Pulmonary artery endothelial cell (primary cell): ENCODE results near the gene TGFBR3L. TPM values are rescaled to one million over a fixed set of nuclear protein-coding genes. Genes with fewer than 3 reads are reported as not detected.
"Not testable (repeated sequence)": the region's sequence is repeated elsewhere in the genome, so short reads cannot be mapped to it uniquely, and the experiment has no call there.

Experiments
- DNase-seq: peaks from one replicate; pipeline ENCODE4 v3.0.0-alpha.2; 2011; ENCODE audit warnings: low read depth, low spot score
- total RNA-seq: library from RNA; depleted of rRNA; stranded (reverse); fragments of >200 nt; gene quantifications from 2 replicates; pipeline ENCODE4 v1.2.3, GENCODE V29; 2014

Gene TGFBR3L
- total RNA-seq, 1 donor from 2014 or later: 0.73 TPM

- DNase-seq: no peak
Observed at GRCh38 chr19:7926727-7927604, 12.3 kb downstream of the TGFBR3L start.

GRCh38 chr19:7927605-7928333 is 13.1 kb downstream of the TGFBR3L start:
- DNase-seq: no peak

- no peak for DNase-seq
Observed at GRCh38 chr19:7928334-7928706, 13.7 kb downstream of the TGFBR3L start.

- DNase-seq: no peak
Observed at GRCh38 chr19:7928741-7929701, 14.4 kb downstream of the TGFBR3L start.

- DNase-seq: not testable (repeated sequence)
Observed at GRCh38 chr19:7930030-7930429, 15.4 kb downstream of the TGFBR3L start.

- no peak for DNase-seq
Observed at GRCh38 chr19:7930765-7931164, 16.1 kb downstream of the TGFBR3L start.

- DNase-seq: no peak
Observed at GRCh38 chr19:7931221-7932061, 16.8 kb downstream of the TGFBR3L start.

GRCh38 chr19:7932276-7932929 is 17.8 kb downstream of the TGFBR3L start:
- no peak for DNase-seq

GRCh38 chr19:7932930-7933300 is 18.3 kb downstream of the TGFBR3L start:
- DNase-seq: no peak

- no peak for DNase-seq
Observed at GRCh38 chr19:7933411-7933810, 18.8 kb downstream of the TGFBR3L start.

GRCh38 chr19:7933828-7934725 is 19.4 kb downstream of the TGFBR3L start:
- DNase-seq: no peak

GRCh38 chr19:7934766-7935165 is 20.1 kb downstream of the TGFBR3L start:
- no peak for DNase-seq

- DNase-seq: no peak
Observed at GRCh38 chr19:7940841-7941240, 26.2 kb downstream of the TGFBR3L start.

- DNase-seq: no peak
Observed at GRCh38 chr19:7941895-7942596, 27.4 kb downstream of the TGFBR3L start.

GRCh38 chr19:7942981-7943443 is 28.4 kb downstream of the TGFBR3L start:
- no peak for DNase-seq

GRCh38 chr19:7943444-7944176 is 29.0 kb downstream of the TGFBR3L start, which contains the start of gene TIMM44:
Gene TIMM44, minus strand, starts transcription at chr19:7943666. Its CDS starts 15 bp downstream, at chr19:7943651.
- DNase-seq: peak; percentile 98

- DNase-seq: peak; percentile 55
Observed at GRCh38 chr19:7944177-7944761, 29.6 kb downstream of the TGFBR3L start.
